GM23338 (cell line): ENCODE measurements around the gene CACNA2D3. TPM values are rescaled to one million over a fixed set of nuclear protein-coding genes. Genes with fewer than 3 reads are reported as not detected.
A peak's percentile ranks its signal among the peaks of the same experiment; 100 is the strongest.

Source experiments
- ATAC-seq: fragments of 200-7000 bp; cut with Tn5 transposase; 3 replicates; pipeline ENCODE4 v1.9.1; 2020
- DNase-seq: peaks from one replicate; pipeline ENCODE4 v3.0.0-alpha.2; 2015; ENCODE audit warnings: low spot score
- H2AFZ ChIP-seq: fragments of 200-600 bp; sonication (generic); 2 replicates; pipeline ENCODE4 v1.8.0; 2016; ENCODE audit warnings: antibody characterized with exemption, mild to moderate bottlenecking, moderate library complexity
- H3F3A ChIP-seq: fragments of 200-600 bp; sonication (generic); replicated peaks from 2 replicates; pipeline ENCODE4 v1.8.0; 2017; ENCODE audit warnings: antibody characterized with exemption, mixed run types, low read depth
- H3K27ac ChIP-seq: fragments of 200-600 bp; sonication (generic); 2 replicates; pipeline ENCODE4 v1.6.1; 2016; ENCODE audit warnings: low read depth
- H3K27me3 ChIP-seq: fragments of 200-600 bp; sonication (generic); 2 replicates; pipeline ENCODE4 v1.8.0; 2016; ENCODE audit warnings: mild to moderate bottlenecking, mixed run types, moderate library complexity; ENCODE audit not compliant: insufficient read depth
- H3K36me3 ChIP-seq: fragments of 200-600 bp; sonication (generic); 2 replicates; pipeline ENCODE4 v1.8.0; 2016; ENCODE audit warnings: mild to moderate bottlenecking; ENCODE audit not compliant: insufficient read depth
- H3K4me1 ChIP-seq: fragments of 200-600 bp; sonication (generic); 2 replicates; pipeline ENCODE4 v1.8.0; 2016; ENCODE audit warnings: mild to moderate bottlenecking, moderate library complexity; ENCODE audit not compliant: insufficient read depth
- H3K4me2 ChIP-seq: fragments of 200-600 bp; sonication (generic); 2 replicates; pipeline ENCODE4 v1.7.1; 2017; ENCODE audit warnings: mixed run types
- H3K4me3 ChIP-seq: fragments of 200-600 bp; sonication (generic); 2 replicates; pipeline ENCODE4 v1.6.1; 2016; ENCODE audit warnings: mixed run types
- H3K79me2 ChIP-seq: fragments of 200-600 bp; sonication (generic); replicated peaks from 2 replicates; pipeline ENCODE4 v1.8.0; 2017; ENCODE audit warnings: mild to moderate bottlenecking; ENCODE audit not compliant: insufficient read depth
- H3K9me2 ChIP-seq: fragments of 200-600 bp; sonication (generic); 2 replicates; pipeline ENCODE4 v1.8.0; 2017; ENCODE audit not compliant: insufficient read depth
- H4K20me1 ChIP-seq: fragments of 200-600 bp; sonication (generic); replicated peaks from 2 replicates; pipeline ENCODE4 v1.8.0; 2017; ENCODE audit warnings: mild to moderate bottlenecking; ENCODE audit not compliant: insufficient read depth
- H3K27ac Mint-ChIP-seq: 2 replicates; pipeline ENCODE4 v1.8.0; 2020; ENCODE audit warnings: inconsistent platforms, mild to moderate bottlenecking, moderate library complexity, mixed read lengths
- H3K27me3 Mint-ChIP-seq: 3 replicates; pipeline ENCODE4 v1.8.0; 2022; ENCODE audit warnings: low read depth, mild to moderate bottlenecking, moderate library complexity, mixed read lengths, inconsistent platforms; ENCODE audit not compliant: insufficient read depth, poor library complexity
- H3K36me3 Mint-ChIP-seq: 3 replicates; pipeline ENCODE4 v1.8.0; 2021; ENCODE audit warnings: low read depth, mild to moderate bottlenecking, inconsistent platforms, moderate library complexity, mixed read lengths
- H3K4me1 Mint-ChIP-seq: 3 replicates; pipeline ENCODE4 v1.8.0; 2020; ENCODE audit warnings: mild to moderate bottlenecking, inconsistent platforms, mixed read lengths
- H3K4me3 Mint-ChIP-seq: 3 replicates; pipeline ENCODE4 v1.8.0; 2021; ENCODE audit warnings: moderate library complexity, mild to moderate bottlenecking, inconsistent platforms, mixed read lengths
- H3K9me3 Mint-ChIP-seq: 3 replicates; pipeline ENCODE4 v1.8.0; 2020; ENCODE audit warnings: moderate library complexity, mild to moderate bottlenecking, inconsistent platforms, mixed read lengths
- CREB1 ChIP-seq: fragments of 250-450 bp; sonication (Bioruptor Pico); IDR thresholded peaks from 2 replicates; pipeline ENCODE4 v1.5.0; 2020; ENCODE audit warnings: low read depth, mild to moderate bottlenecking, moderate library complexity
- EZH2 ChIP-seq: fragments of 200-600 bp; sonication (generic); IDR thresholded peaks from one replicate; pipeline ENCODE4 v1.8.0; 2017; ENCODE audit warnings: antibody characterized with exemption, mild to moderate bottlenecking, low read depth; ENCODE audit not compliant: unreplicated experiment
- JUNB ChIP-seq: IDR thresholded peaks from one replicate; pipeline ENCODE4 v1.6.1; 2016; ENCODE audit warnings: antibody characterized with exemption; ENCODE audit not compliant: unreplicated experiment
- POLR2AphosphoS5 ChIP-seq: IDR thresholded peaks from 2 replicates; pipeline ENCODE4 v1.6.1; 2016; ENCODE audit warnings: antibody characterized with exemption, low read depth
- polyA plus RNA-seq: library from polyadenylated mRNA; unstranded; fragments of >200 nt; fragmentation: Nextera tagmentation; extraction: Ambion mirVana; gene quantifications from 2 replicates; pipeline ENCODE4 v1.2.1, GENCODE V29; 2016
- total RNA-seq: library from RNA; depleted of rRNA; stranded (reverse); fragments of >200 nt; shearing (Covaris generic); gene quantifications from 2 replicates; pipeline ENCODE4 v1.2.3, GENCODE V29; 2014
- TF ChIP-seq, protein P1 (sequence below): fragments of 250-450 bp; sonication (Bioruptor Pico); IDR thresholded peaks from 2 replicates; pipeline ENCODE4 v1.5.0; 2020; ENCODE audit warnings: mild to moderate bottlenecking, moderate library complexity

CACNA2D3 gene
- total and polyA plus RNA-seq, 2 experiments from 2014 or later = 2.2 to 2.3 TPM

DNA sequence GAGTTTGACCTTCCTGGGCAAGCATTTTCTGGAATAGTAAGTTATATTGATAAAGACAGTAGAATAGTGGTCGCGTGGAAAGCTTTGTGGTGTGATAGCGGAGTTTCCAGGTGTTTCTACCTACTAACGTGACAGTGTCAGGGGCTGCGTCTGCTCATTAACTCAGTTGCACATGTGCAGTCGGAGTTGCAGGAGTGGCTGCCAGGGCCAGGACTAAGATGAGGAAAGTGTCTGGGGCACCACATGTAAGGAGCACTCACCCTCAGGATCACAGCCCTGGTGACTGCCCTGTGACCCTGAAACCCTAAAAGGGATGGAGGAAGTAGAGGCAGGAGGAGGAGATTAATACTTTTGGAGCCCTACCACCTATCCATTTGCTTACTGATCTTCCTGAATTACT, 510.5 kb downstream of the CACNA2D3 start:
- DNase-seq (no peak), ATAC-seq (no peak)
- Histone ChIP-seq H3K36me3 (peaks cover 53% of the 10 kb centered on the region), H3K4me2 (peak overlapping the region; percentile 68; the same call in 1 of the 2 replicates), H3K4me3 (peak overlapping the region; percentile 45; the same call in 1 of the 2 replicates), H3K4me1 (peaks cover 34% of the 10 kb centered on the region), H3K27me3 (no peaks in the 10 kb centered on the region), H4K20me1 (peaks cover 15% of the 10 kb centered on the region), H2AFZ (no peak overlapping the region), H3K27ac (peak overlapping the region; percentile 94), H3K79me2 (peaks cover 28% of the 10 kb centered on the region), H3F3A (peaks cover 73% of the 10 kb centered on the region), H3K9me2 (0 out of 2 replicates have a peak, but pooled peaks cover 9% of the 10 kb centered on the region)
- peaks cover 31% of the 10 kb centered on the region for H3K27me3 Mint-ChIP-seq
- peak overlapping the region; percentile 45; the same call in 2 of the 3 replicates for H3K4me3 Mint-ChIP-seq
- H3K36me3 Mint-ChIP-seq = peaks cover 14% of the 10 kb centered on the region; the same call in 2 of the 3 replicates
- peaks cover 21% of the 10 kb centered on the region; the same call in 2 of the 3 replicates for H3K9me3 Mint-ChIP-seq
- TF ChIP-seq EZH2 = no peak
- TF ChIP-seq, protein P1, sequence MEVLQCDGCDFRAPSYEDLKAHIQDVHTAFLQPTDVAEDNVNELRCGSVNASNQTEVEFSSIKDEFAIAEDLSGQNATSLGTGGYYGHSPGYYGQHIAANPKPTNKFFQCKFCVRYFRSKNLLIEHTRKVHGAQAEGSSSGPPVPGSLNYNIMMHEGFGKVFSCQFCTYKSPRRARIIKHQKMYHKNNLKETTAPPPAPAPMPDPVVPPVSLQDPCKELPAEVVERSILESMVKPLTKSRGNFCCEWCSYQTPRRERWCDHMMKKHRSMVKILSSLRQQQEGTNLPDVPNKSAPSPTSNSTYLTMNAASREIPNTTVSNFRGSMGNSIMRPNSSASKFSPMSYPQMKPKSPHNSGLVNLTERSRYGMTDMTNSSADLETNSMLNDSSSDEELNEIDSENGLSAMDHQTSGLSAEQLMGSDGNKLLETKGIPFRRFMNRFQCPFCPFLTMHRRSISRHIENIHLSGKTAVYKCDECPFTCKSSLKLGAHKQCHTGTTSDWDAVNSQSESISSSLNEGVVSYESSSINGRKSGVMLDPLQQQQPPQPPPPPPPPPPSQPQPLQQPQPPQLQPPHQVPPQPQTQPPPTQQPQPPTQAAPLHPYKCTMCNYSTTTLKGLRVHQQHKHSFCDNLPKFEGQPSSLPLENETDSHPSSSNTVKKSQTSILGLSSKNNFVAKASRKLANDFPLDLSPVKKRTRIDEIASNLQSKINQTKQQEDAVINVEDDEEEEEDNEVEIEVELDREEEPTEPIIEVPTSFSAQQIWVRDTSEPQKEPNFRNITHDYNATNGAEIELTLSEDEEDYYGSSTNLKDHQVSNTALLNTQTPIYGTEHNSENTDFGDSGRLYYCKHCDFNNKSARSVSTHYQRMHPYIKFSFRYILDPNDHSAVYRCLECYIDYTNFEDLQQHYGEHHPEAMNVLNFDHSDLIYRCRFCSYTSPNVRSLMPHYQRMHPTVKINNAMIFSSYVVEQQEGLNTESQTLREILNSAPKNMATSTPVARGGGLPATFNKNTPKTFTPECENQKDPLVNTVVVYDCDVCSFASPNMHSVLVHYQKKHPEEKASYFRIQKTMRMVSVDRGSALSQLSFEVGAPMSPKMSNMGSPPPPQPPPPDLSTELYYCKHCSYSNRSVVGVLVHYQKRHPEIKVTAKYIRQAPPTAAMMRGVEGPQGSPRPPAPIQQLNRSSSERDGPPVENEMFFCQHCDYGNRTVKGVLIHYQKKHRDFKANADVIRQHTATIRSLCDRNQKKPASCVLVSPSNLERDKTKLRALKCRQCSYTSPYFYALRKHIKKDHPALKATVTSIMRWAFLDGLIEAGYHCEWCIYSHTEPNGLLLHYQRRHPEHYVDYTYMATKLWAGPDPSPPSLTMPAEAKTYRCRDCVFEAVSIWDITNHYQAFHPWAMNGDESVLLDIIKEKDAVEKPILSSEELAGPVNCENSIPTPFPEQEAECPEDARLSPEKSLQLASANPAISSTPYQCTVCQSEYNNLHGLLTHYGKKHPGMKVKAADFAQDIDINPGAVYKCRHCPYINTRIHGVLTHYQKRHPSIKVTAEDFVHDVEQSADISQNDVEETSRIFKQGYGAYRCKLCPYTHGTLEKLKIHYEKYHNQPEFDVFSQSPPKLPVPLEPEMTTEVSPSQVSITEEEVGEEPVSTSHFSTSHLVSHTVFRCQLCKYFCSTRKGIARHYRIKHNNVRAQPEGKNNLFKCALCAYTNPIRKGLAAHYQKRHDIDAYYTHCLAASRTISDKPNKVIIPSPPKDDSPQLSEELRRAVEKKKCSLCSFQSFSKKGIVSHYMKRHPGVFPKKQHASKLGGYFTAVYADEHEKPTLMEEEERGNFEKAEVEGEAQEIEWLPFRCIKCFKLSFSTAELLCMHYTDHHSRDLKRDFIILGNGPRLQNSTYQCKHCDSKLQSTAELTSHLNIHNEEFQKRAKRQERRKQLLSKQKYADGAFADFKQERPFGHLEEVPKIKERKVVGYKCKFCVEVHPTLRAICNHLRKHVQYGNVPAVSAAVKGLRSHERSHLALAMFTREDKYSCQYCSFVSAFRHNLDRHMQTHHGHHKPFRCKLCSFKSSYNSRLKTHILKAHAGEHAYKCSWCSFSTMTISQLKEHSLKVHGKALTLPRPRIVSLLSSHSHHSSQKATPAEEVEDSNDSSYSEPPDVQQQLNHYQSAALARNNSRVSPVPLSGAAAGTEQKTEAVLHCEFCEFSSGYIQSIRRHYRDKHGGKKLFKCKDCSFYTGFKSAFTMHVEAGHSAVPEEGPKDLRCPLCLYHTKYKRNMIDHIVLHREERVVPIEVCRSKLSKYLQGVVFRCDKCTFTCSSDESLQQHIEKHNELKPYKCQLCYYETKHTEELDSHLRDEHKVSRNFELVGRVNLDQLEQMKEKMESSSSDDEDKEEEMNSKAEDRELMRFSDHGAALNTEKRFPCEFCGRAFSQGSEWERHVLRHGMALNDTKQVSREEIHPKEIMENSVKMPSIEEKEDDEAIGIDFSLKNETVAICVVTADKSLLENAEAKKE (CRISPR knock-in tag) = no peak
- no peak for TF ChIP-seq JUNB
- TF ChIP-seq CREB1 (CRISPR knock-in tag) = no peak
- TF ChIP-seq POLR2AphosphoS5 = no peak
- peak overlapping the region; percentile 72; the same call in 1 of the 2 replicates for H3K27ac Mint-ChIP-seq
- peaks cover 21% of the 10 kb centered on the region for H3K4me1 Mint-ChIP-seq
